HCT116 (cell line): Measurements from ENCODE around the gene PLCB3. TPM values are rescaled to one million over a fixed set of nuclear protein-coding genes. Genes with fewer than 3 reads are reported as not detected.

Experiments
- FOSL1 ChIP-seq: IDR thresholded peaks from 2 replicates; pipeline ENCODE4 v1.6.1; 2012; ENCODE audit warnings: low read depth
- ZFX ChIP-seq: fragments of 450-650 bp; IDR thresholded peaks from 2 replicates; pipeline ENCODE4 v1.6.1; 2017
- total RNA-seq: library from RNA; stranded (reverse); gene quantifications from one replicate; pipeline ENCODE4 v1.2.1, GENCODE V29; 2021; ENCODE audit not compliant: unreplicated experiment
- TF ChIP-seq, protein P1 (sequence below): IDR thresholded peaks from 2 replicates; pipeline ENCODE4 v1.6.1; 2011; ENCODE audit warnings: mild to moderate bottlenecking, low read length, moderate library complexity; ENCODE audit not compliant: insufficient replicate concordance; ENCODE audit errors: extremely low read depth
- TF ChIP-seq, protein P2 (sequence below), 3 experiments: fragments of 200-600 bp in 1 of 3; sonication (generic) in 1 of 3; IDR thresholded peaks in 2 of 3; conservative IDR thresholded peaks in 1 of 3; 2 replicates each; pipeline ENCODE4 v1.5.1; 2012 to 2017; ENCODE audit warnings: low read depth in 2 of 3, low read length in 2 of 3, antibody characterized with exemption in 1 of 3, borderline replicate concordance in 1 of 3, control low read depth in 1 of 3, mild to moderate bottlenecking in 1 of 3, mixed read lengths in 1 of 3, mixed run types in 1 of 3, moderate library complexity in 1 of 3; ENCODE audit not compliant: insufficient read depth in 1 of 3
- TF ChIP-seq, protein P3 (sequence below): IDR thresholded peaks from 2 replicates; pipeline ENCODE4 v1.6.1; 2012; ENCODE audit warnings: low read depth

PLCB3 gene
- total RNA-seq, 1 experiment from 2014 or later, result 106 TPM

DNA sequence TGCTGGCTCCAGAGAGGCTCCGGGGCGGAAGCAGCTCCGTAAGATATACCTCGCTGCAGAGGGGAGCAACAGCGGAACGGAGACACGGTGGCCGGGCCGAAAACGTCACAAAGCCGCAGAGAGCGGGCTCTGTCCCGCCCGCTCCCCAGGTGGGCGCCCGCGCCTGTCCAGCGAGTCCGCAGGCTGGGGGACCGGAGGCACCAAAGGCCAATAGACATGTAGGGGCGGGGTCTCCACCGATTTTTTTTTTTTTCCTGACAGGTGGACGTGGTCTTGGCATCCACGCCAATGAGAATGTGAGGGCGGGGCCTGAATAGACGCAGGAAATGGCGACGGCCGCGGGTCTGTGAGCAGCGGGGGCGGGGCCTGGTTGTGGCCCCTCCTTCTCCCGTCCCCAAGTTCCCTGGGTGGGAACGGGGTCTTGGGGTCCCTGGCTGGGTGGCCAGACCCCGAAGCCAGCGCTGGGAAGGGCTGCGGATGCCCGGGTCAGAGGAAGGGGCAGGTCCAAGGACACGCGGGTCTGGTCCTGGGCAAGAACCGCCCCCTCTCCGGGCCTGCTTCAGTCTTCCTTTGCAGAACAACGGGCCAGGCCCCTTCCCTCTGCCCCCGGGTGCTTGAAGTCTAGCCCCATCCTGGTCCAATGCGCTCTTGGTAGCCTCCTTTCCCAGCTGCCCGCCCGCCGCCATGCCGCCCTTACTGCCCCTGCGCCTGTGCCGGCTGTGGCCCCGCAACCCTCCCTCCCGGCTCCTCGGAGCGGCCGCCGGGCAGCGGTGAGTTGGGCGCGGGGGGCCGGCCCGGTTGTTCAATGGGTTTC is 21.0 kb upstream of the PLCB3 start, which contains the start of gene DNAJC4 (continued):
- TF ChIP-seq, protein P1, sequence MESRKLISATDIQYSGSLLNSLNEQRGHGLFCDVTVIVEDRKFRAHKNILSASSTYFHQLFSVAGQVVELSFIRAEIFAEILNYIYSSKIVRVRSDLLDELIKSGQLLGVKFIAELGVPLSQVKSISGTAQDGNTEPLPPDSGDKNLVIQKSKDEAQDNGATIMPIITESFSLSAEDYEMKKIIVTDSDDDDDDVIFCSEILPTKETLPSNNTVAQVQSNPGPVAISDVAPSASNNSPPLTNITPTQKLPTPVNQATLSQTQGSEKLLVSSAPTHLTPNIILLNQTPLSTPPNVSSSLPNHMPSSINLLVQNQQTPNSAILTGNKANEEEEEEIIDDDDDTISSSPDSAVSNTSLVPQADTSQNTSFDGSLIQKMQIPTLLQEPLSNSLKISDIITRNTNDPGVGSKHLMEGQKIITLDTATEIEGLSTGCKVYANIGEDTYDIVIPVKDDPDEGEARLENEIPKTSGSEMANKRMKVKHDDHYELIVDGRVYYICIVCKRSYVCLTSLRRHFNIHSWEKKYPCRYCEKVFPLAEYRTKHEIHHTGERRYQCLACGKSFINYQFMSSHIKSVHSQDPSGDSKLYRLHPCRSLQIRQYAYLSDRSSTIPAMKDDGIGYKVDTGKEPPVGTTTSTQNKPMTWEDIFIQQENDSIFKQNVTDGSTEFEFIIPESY, result peak; percentile 5
- TF ChIP-seq FOSL1 (no peak), ZFX (peak; percentile 61; the same call in 1 of the 2 replicates)
- TF ChIP-seq, protein P2, sequence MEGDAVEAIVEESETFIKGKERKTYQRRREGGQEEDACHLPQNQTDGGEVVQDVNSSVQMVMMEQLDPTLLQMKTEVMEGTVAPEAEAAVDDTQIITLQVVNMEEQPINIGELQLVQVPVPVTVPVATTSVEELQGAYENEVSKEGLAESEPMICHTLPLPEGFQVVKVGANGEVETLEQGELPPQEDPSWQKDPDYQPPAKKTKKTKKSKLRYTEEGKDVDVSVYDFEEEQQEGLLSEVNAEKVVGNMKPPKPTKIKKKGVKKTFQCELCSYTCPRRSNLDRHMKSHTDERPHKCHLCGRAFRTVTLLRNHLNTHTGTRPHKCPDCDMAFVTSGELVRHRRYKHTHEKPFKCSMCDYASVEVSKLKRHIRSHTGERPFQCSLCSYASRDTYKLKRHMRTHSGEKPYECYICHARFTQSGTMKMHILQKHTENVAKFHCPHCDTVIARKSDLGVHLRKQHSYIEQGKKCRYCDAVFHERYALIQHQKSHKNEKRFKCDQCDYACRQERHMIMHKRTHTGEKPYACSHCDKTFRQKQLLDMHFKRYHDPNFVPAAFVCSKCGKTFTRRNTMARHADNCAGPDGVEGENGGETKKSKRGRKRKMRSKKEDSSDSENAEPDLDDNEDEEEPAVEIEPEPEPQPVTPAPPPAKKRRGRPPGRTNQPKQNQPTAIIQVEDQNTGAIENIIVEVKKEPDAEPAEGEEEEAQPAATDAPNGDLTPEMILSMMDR (IDR thresholded peaks at IDR 0.05 in 2 of 3, conservative IDR thresholded peaks at IDR 0.05 in 1 of 3; ENCODE audit: borderline replicate concordance in 1 of 3, insufficient read depth in 1 of 3, low read depth in 2 of 3, low read length in 2 of 3), result no peak
- TF ChIP-seq, protein P3, sequence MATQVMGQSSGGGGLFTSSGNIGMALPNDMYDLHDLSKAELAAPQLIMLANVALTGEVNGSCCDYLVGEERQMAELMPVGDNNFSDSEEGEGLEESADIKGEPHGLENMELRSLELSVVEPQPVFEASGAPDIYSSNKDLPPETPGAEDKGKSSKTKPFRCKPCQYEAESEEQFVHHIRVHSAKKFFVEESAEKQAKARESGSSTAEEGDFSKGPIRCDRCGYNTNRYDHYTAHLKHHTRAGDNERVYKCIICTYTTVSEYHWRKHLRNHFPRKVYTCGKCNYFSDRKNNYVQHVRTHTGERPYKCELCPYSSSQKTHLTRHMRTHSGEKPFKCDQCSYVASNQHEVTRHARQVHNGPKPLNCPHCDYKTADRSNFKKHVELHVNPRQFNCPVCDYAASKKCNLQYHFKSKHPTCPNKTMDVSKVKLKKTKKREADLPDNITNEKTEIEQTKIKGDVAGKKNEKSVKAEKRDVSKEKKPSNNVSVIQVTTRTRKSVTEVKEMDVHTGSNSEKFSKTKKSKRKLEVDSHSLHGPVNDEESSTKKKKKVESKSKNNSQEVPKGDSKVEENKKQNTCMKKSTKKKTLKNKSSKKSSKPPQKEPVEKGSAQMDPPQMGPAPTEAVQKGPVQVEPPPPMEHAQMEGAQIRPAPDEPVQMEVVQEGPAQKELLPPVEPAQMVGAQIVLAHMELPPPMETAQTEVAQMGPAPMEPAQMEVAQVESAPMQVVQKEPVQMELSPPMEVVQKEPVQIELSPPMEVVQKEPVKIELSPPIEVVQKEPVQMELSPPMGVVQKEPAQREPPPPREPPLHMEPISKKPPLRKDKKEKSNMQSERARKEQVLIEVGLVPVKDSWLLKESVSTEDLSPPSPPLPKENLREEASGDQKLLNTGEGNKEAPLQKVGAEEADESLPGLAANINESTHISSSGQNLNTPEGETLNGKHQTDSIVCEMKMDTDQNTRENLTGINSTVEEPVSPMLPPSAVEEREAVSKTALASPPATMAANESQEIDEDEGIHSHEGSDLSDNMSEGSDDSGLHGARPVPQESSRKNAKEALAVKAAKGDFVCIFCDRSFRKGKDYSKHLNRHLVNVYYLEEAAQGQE, result no peak
